GM12873 (cell line): ENCODE measurements around the gene ZMIZ1.

Source experiments
- CTCF ChIP-seq: IDR thresholded peaks from 2 replicates; pipeline ENCODE4 v1.5.1; 2012; ENCODE audit warnings: low read depth, mild to moderate bottlenecking, moderate library complexity, low read length, control low read depth; ENCODE audit not compliant: insufficient read depth; ENCODE audit errors: missing control alignments

The ZMIZ1 gene

GRCh38 chr10:79070081-79070605 is 1.4 kb downstream of the ZMIZ1 start:
- TF ChIP-seq CTCF: no peak

DNA sequence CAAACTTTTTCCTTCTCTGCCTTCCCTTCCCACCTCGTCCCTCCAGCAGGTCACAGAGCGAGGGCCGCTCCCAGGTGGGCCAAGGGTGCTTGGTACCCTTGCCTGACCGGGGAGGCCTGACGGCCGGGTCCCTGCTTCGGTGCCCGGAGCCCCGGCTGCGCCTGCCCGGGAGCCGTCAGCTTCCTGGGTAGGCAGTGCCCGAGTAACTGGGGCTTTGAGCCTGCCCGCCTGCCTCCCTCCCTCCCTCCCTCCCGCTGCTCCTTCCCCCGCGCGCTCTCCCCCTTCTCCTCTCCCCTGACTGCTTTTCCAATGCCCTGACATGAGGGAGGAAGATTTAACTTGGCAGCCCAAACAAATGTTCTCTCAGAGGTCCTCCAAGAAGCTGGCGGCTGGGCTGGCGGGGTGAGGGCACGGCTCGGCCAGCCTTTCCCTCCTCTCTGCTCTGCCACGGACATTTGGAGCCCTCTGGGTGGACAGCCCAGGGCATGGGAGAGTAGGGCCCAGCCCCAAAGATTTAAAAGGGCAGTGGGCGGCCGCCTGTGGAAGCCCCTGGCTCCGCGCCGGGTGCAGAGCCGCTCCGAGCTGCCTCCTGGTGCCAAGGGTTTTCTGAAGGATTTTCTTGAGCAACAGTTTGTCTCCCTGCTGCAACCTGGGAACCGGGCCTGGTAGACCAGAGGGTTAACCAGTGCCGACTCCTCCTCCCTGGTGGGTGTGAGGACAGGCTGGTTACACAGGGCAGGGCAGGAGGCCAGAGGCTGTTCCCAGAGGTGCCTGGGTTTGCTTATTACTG is 2.0 kb downstream of the ZMIZ1 start:
- no peak for TF ChIP-seq CTCF

DNA sequence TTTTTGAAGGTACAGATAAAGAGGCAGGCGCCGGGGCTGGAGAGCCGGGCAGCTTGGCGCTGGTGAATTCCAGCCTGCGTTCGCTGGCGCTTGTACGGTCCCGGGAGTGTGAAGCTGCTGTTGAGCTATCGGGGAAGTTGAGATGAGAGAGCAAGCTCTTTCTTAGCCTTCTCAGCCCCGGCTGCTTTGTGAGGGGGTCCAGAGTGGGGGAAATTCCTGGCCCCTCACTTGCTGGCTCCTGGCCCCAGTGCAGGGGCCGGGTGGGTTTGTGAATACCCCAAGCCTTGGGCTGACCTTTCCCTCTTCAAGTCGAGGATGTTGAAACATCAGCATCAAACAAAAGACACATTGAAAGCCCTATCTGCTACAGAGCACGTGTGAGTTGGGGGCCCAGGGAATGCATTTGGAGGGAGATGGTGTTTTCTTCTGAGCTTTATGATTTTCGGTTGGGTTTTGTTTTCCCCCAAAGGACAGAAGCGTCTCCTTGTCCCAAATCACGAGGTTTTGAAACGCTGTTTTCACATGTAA is 2.7 kb downstream of the ZMIZ1 start:
- TF ChIP-seq CTCF: no peak

- TF ChIP-seq CTCF: no peak
Observed at GRCh38 chr10:79072041-79072441, 3.3 kb downstream of the ZMIZ1 start.

GRCh38 chr10:79072994-79073645 is 4.4 kb downstream of the ZMIZ1 start:
- peak; percentile 25 for TF ChIP-seq CTCF

GRCh38 chr10:79073784-79074432 is 5.1 kb downstream of the ZMIZ1 start:
- no peak for TF ChIP-seq CTCF

GRCh38 chr10:79074732-79075131 is 6.0 kb downstream of the ZMIZ1 start:
- no peak for TF ChIP-seq CTCF
